Lung (tissue), 12 donors: ENCODE measurements around the gene DRD5. TPM values are rescaled to one million over a fixed set of nuclear protein-coding genes. Genes with fewer than 3 reads are reported as not detected.

Experiments used
- ATAC-seq: fragments of 200-7000 bp; cut with Tn5 transposase; one replicate; pipeline ENCODE4 v1.9.1; 2020; ENCODE audit warnings: moderate number of reproducible peaks; ENCODE audit not compliant: insufficient read depth, low FRiP score
- DNase-seq, 3 donors: peaks; one replicate each; pipeline ENCODE4 v3.0.0-alpha.2; 2013 to 2017
- H3K27ac ChIP-seq, 2 donors: one replicate each; pipeline ENCODE4 v1.5.1; 2013; ENCODE audit warnings: mild to moderate bottlenecking in 2 of 2, moderate library complexity in 2 of 2, control low read depth in 1 of 2, inconsistent platforms in 1 of 2, low read depth in 1 of 2, low read length in 1 of 2
- H3K27me3 ChIP-seq, 3 donors: one replicate each; pipeline ENCODE4 v1.5.1; 2013; ENCODE audit warnings: low read length in 2 of 3; ENCODE audit not compliant: control insufficient read depth in 3 of 3, insufficient read depth in 3 of 3
- H3K36me3 ChIP-seq, 4 donors: one replicate each; pipeline ENCODE4 v1.5.1; 2013; ENCODE audit warnings: low read length in 4 of 4, mild to moderate bottlenecking in 1 of 4, moderate library complexity in 1 of 4; ENCODE audit not compliant: control insufficient read depth in 4 of 4, insufficient read depth in 4 of 4
- H3K4me1 ChIP-seq, 5 donors: one replicate each; pipeline ENCODE4 v1.5.1; 2013; ENCODE audit warnings: low read length in 5 of 5, mild to moderate bottlenecking in 2 of 5, moderate library complexity in 1 of 5; ENCODE audit not compliant: control insufficient read depth in 5 of 5, insufficient read depth in 5 of 5
- H3K4me3 ChIP-seq: one replicate; pipeline ENCODE4 v1.5.1; 2013; ENCODE audit warnings: mild to moderate bottlenecking, control low read depth, moderate library complexity
- H3K9ac ChIP-seq, 2 donors: one replicate each; pipeline ENCODE4 v1.5.1; 2013; ENCODE audit warnings: low read length in 2 of 2, control low read depth in 1 of 2; ENCODE audit not compliant: insufficient read depth in 1 of 2
- H3K9me3 ChIP-seq, 4 donors: one replicate each; pipeline ENCODE4 v1.5.1; 2013; ENCODE audit warnings: low read length in 3 of 4, mild to moderate bottlenecking in 1 of 4, moderate library complexity in 1 of 4; ENCODE audit not compliant: control insufficient read depth in 4 of 4, insufficient read depth in 3 of 4
- CTCF ChIP-seq: IDR thresholded peaks from 2 replicates; pipeline ENCODE4 v1.5.1; 2012; ENCODE audit warnings: mild to moderate bottlenecking; ENCODE audit errors: control extremely low read depth, extremely low read depth
- WGBS, 2 donors: extraction: QIAGEN DNeasy Blood & Tissue Kit; methylation state at CpG; one replicate each; pipeline ENCODE4 v1.1.7; 2013; 5-methylcytosine and 5-hydroxymethylcytosine counted together
- polyA plus RNA-seq, 2 donors: library from polyadenylated mRNA; stranded (reverse); fragments of 200-250 nt; gene quantifications; one replicate each; pipeline ENCODE4 v1.2.1, GENCODE V29; 2013
- total RNA-seq, 2 donors: library from RNA; depleted of rRNA in 1 of 2; stranded (reverse); fragments of >200 nt in 1 of 2; gene quantifications; one replicate each; pipeline ENCODE4 v1.2.1, GENCODE V29; 2014 to 2021
- donor health status: control.
- donor health status: control.
- donor health status: Bipolar disorder and iron deficiency.
- donor health status: healthy.
- donor health status: DM: yes; HTN: yes; CAD: no.

DRD5 gene
- total and polyA plus RNA-seq, 4 donors: 0.02 TPM; not detected in 3

GRCh38 chr4:9745782-9746181, 35.7 kb upstream of the DRD5 start:
- Histone ChIP-seq H3K4me1 (no peaks in the 10 kb centered on the region), H3K27me3 (no peaks in the 10 kb centered on the region), H3K9ac (no peak overlapping the region), H3K36me3 (no peaks in the 10 kb centered on the region), H3K4me3 (no peak overlapping the region), H3K27ac (no peak overlapping the region), H3K9me3 (peaks cover 0 to 2% (median under 1%) of the 10 kb centered on the region in 4 donors)
- TF ChIP-seq CTCF: no peak
- 96 to 97% methylated on average over 13 of the region's 13 CpGs for WGBS, 2 donors
- DNase-seq (no peak), ATAC-seq (no peak)

DNA sequence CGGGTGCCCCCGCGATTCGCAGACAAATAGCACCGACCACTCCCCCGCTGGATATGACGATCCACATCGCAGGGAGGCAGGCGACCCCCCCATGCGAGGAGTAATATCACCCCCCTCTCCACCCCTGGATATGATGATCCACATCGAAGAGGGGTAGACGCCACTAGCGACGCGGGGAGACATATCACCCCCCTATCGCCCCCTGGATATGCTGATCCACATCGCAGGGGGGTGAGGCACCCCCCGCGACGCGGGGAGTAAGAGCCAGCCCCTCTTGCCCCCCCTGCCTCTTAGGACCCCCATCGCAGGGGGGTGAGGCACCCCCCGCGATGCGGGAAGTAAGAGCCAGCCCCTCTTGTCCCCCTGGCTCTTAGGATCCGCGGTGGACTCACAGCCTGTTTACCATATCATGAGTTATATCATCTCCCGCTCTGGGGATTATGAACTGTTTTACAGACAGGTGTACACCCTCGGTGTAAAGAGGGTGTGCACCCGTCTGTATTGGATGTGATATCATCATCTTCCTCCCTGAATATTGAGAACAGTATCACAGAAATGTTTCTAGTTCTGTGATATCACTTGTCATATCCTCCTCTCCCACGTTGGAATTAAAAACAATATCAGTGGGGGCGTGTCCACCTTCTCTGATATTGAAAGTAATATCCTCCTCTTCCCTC, 22.7 kb upstream of the DRD5 start:
- Histone ChIP-seq H3K4me1 (no peaks in the 10 kb centered on the region), H3K27ac (no peak overlapping the region), H3K27me3 (no peaks in the 10 kb centered on the region), H3K36me3 (no peaks in the 10 kb centered on the region), H3K9me3 (peaks cover 0 to 2% (median 0%) of the 10 kb centered on the region in 4 donors), H3K4me3 (no peak overlapping the region), H3K9ac (no peak overlapping the region)
- ATAC-seq (no peak), DNase-seq (no peak)
- TF ChIP-seq CTCF: no peak
- WGBS, 2 donors: 45 to 74% methylated on average over 29 to 32 of the region's 32 CpGs

- no peak overlapping the region for H3K27ac ChIP-seq
- no peaks in the 10 kb centered on the region for H3K9me3 ChIP-seq
- peaks cover 0 to 2% (median 0%) of the 10 kb centered on the region in 3 donors for H3K27me3 ChIP-seq
- H3K36me3 ChIP-seq: no peaks in the 10 kb centered on the region
- no peaks in the 10 kb centered on the region for H3K4me1 ChIP-seq
- no peak overlapping the region for H3K9ac ChIP-seq
- peak; percentile 63 for TF ChIP-seq CTCF
- DNase-seq: peak; percentile 76 to 89 (median 87)
- 36 to 39% methylated on average over 11 of the region's 11 CpGs for WGBS, 2 donors
- ATAC-seq: no peak
- H3K4me3 ChIP-seq: no peak overlapping the region
Measured at GRCh38 chr4:9762823-9763475, 18.5 kb upstream of the DRD5 start.
